Endothelial cell of umbilical vein (primary cell): ENCODE results near the gene SPON2.

ENCODE experiments used
- GATA2 ChIP-seq: IDR thresholded peaks from 2 replicates; pipeline ENCODE4 v1.7.0; 2011; ENCODE audit warnings: low read depth, mild to moderate bottlenecking, moderate library complexity, mixed read lengths, low read length; ENCODE audit not compliant: insufficient read length, insufficient read depth
- TF ChIP-seq, protein P1 (sequence below), 2 donors: IDR thresholded peaks; 1 replicate in 1 of 2; 2 replicates in 1 of 2; pipeline ENCODE4 v1.5.1; 2011; ENCODE audit warnings: low read length in 2 of 2, mild to moderate bottlenecking in 2 of 2, moderate library complexity in 2 of 2, control low read depth in 1 of 2, inconsistent platforms in 1 of 2, low read depth in 1 of 2; ENCODE audit not compliant: insufficient read depth in 1 of 2; ENCODE audit errors: extremely low read depth in 1 of 2

DNA sequence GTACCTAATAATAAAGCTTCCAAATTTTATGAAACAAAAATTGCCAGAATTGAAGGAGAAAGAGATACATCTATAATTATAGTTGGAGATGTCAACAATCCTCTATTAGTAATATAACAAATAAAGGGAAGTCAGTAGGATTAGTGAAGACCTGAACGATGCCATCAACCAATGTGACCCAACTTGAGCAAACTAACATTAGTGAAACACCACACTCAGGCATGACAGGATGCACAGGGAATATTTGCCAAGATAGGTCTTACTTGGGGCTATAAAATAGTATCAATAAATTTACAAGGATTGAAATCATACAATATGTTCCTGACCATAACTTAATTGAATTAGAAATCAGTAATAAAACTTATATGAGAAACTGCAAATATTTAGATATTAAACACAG lies 12.0 kb downstream of the SPON2 start:
- TF ChIP-seq, protein P1, sequence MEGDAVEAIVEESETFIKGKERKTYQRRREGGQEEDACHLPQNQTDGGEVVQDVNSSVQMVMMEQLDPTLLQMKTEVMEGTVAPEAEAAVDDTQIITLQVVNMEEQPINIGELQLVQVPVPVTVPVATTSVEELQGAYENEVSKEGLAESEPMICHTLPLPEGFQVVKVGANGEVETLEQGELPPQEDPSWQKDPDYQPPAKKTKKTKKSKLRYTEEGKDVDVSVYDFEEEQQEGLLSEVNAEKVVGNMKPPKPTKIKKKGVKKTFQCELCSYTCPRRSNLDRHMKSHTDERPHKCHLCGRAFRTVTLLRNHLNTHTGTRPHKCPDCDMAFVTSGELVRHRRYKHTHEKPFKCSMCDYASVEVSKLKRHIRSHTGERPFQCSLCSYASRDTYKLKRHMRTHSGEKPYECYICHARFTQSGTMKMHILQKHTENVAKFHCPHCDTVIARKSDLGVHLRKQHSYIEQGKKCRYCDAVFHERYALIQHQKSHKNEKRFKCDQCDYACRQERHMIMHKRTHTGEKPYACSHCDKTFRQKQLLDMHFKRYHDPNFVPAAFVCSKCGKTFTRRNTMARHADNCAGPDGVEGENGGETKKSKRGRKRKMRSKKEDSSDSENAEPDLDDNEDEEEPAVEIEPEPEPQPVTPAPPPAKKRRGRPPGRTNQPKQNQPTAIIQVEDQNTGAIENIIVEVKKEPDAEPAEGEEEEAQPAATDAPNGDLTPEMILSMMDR (IDR thresholded peaks at IDR 0.05; ENCODE audit: extremely low read depth in 1 of 2, insufficient read depth in 1 of 2, low read depth in 1 of 2, low read length in 2 of 2), result no peak
- TF ChIP-seq GATA2, result no peak
